CMK (cell line): ENCODE measurements around the gene MYO18A.
"Not testable (repeated sequence)": the region's sequence is repeated elsewhere in the genome, so short reads cannot be mapped to it uniquely, and the experiment has no call there.

Experiments
- DNase-seq: peaks from one replicate; pipeline ENCODE4 v3.0.0-alpha.2; 2010; ENCODE audit warnings: low read depth

The MYO18A gene

GRCh38 chr17:29165261-29165660, 14.9 kb downstream of the MYO18A start:
- DNase-seq = no peak

- no peak for DNase-seq
Measured at GRCh38 chr17:29163563-29163962, 16.6 kb downstream of the MYO18A start.

- no peak for DNase-seq
Measured at GRCh38 chr17:29162909-29163341, 17.3 kb downstream of the MYO18A start.

GRCh38 chr17:29162082-29162908, 17.9 kb downstream of the MYO18A start:
- no peak for DNase-seq

- DNase-seq = no peak
Measured at GRCh38 chr17:29160253-29160652, 19.9 kb downstream of the MYO18A start.

- no peak for DNase-seq
Measured at GRCh38 chr17:29159306-29159860, 20.8 kb downstream of the MYO18A start.

GRCh38 chr17:29158488-29159275, 21.5 kb downstream of the MYO18A start:
- DNase-seq = no peak

- no peak for DNase-seq
Measured at GRCh38 chr17:29158096-29158487, 22.1 kb downstream of the MYO18A start.

- no peak for DNase-seq
Measured at GRCh38 chr17:29157310-29157709, 22.9 kb downstream of the MYO18A start.

- no peak for DNase-seq
Measured at GRCh38 chr17:29156781-29157180, 23.4 kb downstream of the MYO18A start.

GRCh38 chr17:29155966-29156338, 24.2 kb downstream of the MYO18A start:
- DNase-seq = no peak

GRCh38 chr17:29155227-29155965, 24.8 kb downstream of the MYO18A start:
- DNase-seq = no peak

- DNase-seq = no peak
Measured at GRCh38 chr17:29154516-29155226, 25.5 kb downstream of the MYO18A start.

- DNase-seq = no peak
Measured at GRCh38 chr17:29151567-29151966, 28.6 kb downstream of the MYO18A start.

- no peak for DNase-seq
Measured at GRCh38 chr17:29150161-29150560, 30.0 kb downstream of the MYO18A start.

- no peak for DNase-seq
Measured at GRCh38 chr17:29149431-29150064, 30.6 kb downstream of the MYO18A start.

- DNase-seq = peak; percentile 93
Measured at GRCh38 chr17:29148790-29149430, 31.3 kb downstream of the MYO18A start.

GRCh38 chr17:29148257-29148789, 31.9 kb downstream of the MYO18A start:
- DNase-seq = no peak

GRCh38 chr17:29147682-29148081, 32.5 kb downstream of the MYO18A start:
- no peak for DNase-seq

- DNase-seq = not testable (repeated sequence)
Measured at GRCh38 chr17:29147228-29147627, 33.0 kb downstream of the MYO18A start.
